ENCODE measurements around the gene PPP1R13L. TPM values are rescaled to one million over a fixed set of nuclear protein-coding genes. Genes with fewer than 3 reads are reported as not detected.

Gene PPP1R13L
- total RNA-seq, 2 donors from 2014 or later: 17.9 to 26.4 TPM

GRCh38 chr19:45333609-45334303 lies 71.1 kb downstream of the PPP1R13L start:
- Histone ChIP-seq H3K27me3 (ENCODE audit: control insufficient read depth, insufficient read depth, low read length, poor library complexity, severe bottlenecking) (no peaks in the 10 kb centered on the region), H3K36me3 (ENCODE audit: control insufficient read depth, insufficient read depth, low read length) (no peaks in the 10 kb centered on the region), H3K4me3 (ENCODE audit: low read length) (no peak overlapping the region), H3K9me3 (ENCODE audit: control insufficient read depth, low read length) (no peaks in the 10 kb centered on the region), H3K4me1 (ENCODE audit: control insufficient read depth, insufficient read depth, low read length) (no peaks in the 10 kb centered on the region), H3K9ac (ENCODE audit: extremely low read depth, low read length, poor library complexity, severe bottlenecking) (no peak overlapping the region), H3K27ac (ENCODE audit: low read depth, low read length) (no peak overlapping the region)
- Mint-ChIP-seq H3K27ac (no peak overlapping the region), H3K4me1 (peaks cover 4% of the 10 kb centered on the region), H3K4me3 (no peak overlapping the region), H3K36me3 (ENCODE audit: low read depth) (no peaks in the 10 kb centered on the region), H3K27me3 (ENCODE audit: insufficient read depth) (peaks cover 7% of the 10 kb centered on the region), H3K9me3 (no peaks in the 10 kb centered on the region)
- DNase-seq: no peak
- WGBS, 2 experiments (ENCODE audit: insufficient coverage in 1 of 2, insufficient read length in 1 of 2): 83 to 94% methylated on average over 9 to 10 of the region's 10 CpGs
- TF ChIP-seq, protein P1, sequence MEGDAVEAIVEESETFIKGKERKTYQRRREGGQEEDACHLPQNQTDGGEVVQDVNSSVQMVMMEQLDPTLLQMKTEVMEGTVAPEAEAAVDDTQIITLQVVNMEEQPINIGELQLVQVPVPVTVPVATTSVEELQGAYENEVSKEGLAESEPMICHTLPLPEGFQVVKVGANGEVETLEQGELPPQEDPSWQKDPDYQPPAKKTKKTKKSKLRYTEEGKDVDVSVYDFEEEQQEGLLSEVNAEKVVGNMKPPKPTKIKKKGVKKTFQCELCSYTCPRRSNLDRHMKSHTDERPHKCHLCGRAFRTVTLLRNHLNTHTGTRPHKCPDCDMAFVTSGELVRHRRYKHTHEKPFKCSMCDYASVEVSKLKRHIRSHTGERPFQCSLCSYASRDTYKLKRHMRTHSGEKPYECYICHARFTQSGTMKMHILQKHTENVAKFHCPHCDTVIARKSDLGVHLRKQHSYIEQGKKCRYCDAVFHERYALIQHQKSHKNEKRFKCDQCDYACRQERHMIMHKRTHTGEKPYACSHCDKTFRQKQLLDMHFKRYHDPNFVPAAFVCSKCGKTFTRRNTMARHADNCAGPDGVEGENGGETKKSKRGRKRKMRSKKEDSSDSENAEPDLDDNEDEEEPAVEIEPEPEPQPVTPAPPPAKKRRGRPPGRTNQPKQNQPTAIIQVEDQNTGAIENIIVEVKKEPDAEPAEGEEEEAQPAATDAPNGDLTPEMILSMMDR (conservative IDR thresholded peaks at IDR 0.05): no peak

DNA sequence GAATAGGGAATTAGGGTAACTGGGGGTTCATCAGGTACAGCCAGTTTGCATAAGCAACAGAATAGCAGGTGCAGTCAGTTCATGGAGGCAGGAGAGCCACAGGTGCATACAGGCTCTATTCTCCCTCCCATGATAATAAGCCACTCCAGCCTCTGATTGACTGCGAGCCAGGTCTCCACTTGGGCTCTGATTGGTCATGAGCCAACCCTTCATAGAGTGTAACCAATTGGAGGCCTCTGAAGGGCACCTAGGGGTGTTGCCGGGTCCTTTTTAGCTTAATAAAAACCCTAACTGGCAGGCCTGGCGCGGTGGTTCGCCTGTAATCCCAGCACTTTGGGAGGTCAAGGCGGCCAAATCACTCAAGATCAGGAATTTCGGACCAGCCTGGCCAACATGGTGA lies 73.5 kb downstream of the PPP1R13L start:
- TF ChIP-seq, protein P1 (conservative IDR thresholded peaks at IDR 0.05): no peak
- H3K9me3 Mint-ChIP-seq: no peaks in the 10 kb centered on the region
- H3K4me1 Mint-ChIP-seq: peaks cover 2% of the 10 kb centered on the region
- Histone ChIP-seq H3K4me3 (ENCODE audit: low read length) (no peak overlapping the region), H3K4me1 (ENCODE audit: control insufficient read depth, insufficient read depth, low read length) (no peaks in the 10 kb centered on the region), H3K27me3 (ENCODE audit: control insufficient read depth, insufficient read depth, low read length, poor library complexity, severe bottlenecking) (no peaks in the 10 kb centered on the region), H3K9ac (ENCODE audit: extremely low read depth, low read length, poor library complexity, severe bottlenecking) (no peak overlapping the region), H3K36me3 (ENCODE audit: control insufficient read depth, insufficient read depth, low read length) (no peaks in the 10 kb centered on the region), H3K27ac (ENCODE audit: low read depth, low read length) (no peak overlapping the region), H3K9me3 (ENCODE audit: control insufficient read depth, low read length) (no peaks in the 10 kb centered on the region)
- 87 to 90% methylated on average over 7 of the region's 7 CpGs for WGBS, 2 experiments (ENCODE audit: insufficient coverage in 1 of 2, insufficient read length in 1 of 2)
- no peak overlapping the region for H3K27ac Mint-ChIP-seq
- no peak for DNase-seq
- no peak overlapping the region for H3K4me3 Mint-ChIP-seq
- H3K36me3 Mint-ChIP-seq (ENCODE audit: low read depth): no peaks in the 10 kb centered on the region
- peaks cover 5% of the 10 kb centered on the region for H3K27me3 Mint-ChIP-seq (ENCODE audit: insufficient read depth)

Small RNA genes within 50 kb of the gene (microRNA-seq; reads per million reads assigned to microRNA genes)
- gene MIR6088 (ENCODE audit: borderline microRNAs expressed): not detected

Other genes starting within 250 kb of the PPP1R13L start
- under 1 TPM; 0.15 to 0.22 TPM for gene NKPD1, start 244.1 kb downstream of the PPP1R13L start, total RNA-seq
- gene TRAPPC6A, start 226.8 kb downstream of the PPP1R13L start, total RNA-seq: 10 to 100 TPM; 56.6 to 79.1 TPM
- gene BLOC1S3, start 226.3 kb downstream of the PPP1R13L start, total RNA-seq: 10 to 100 TPM in 1 of 2 donors, 1 to 10 TPM in 1; 9.4 to 11.3 TPM
- gene EXOC3L2, start 159.7 kb downstream of the PPP1R13L start, total RNA-seq: under 1 TPM in 1 of 2 donors, not detected in 1; 0.11 TPM
- gene MARK4, start 153.8 kb downstream of the PPP1R13L start, total RNA-seq: 10 to 100 TPM; 74.6 to 90.6 TPM
- gene CKM, start 82.2 kb downstream of the PPP1R13L start, total RNA-seq: 1 to 10 TPM; 2.7 to 3.7 TPM
- 1 to 10 TPM; 3.6 to 4.8 TPM for gene KLC3, start 64.3 kb downstream of the PPP1R13L start, total RNA-seq
- 100 to 1,000 TPM in 1 of 2 donors, 10 to 100 TPM in 1; 87.9 to 105 TPM for gene ERCC2, start 34.5 kb downstream of the PPP1R13L start, total RNA-seq
- 10 to 100 TPM; 13.2 to 16.0 TPM for gene POLR1G, start 1.6 kb upstream of the PPP1R13L start, total RNA-seq
- 10 to 100 TPM; 53.5 to 63.6 TPM for gene ERCC1, start 18.8 kb upstream of the PPP1R13L start, total RNA-seq
- 1 to 10 TPM; 1.6 to 3.0 TPM for gene FOSB, start 62.9 kb upstream of the PPP1R13L start, total RNA-seq
- 10 to 100 TPM; 15.7 to 18.5 TPM for gene RTN2, start 92.0 kb upstream of the PPP1R13L start, total RNA-seq
- 1 to 10 TPM; 3.2 to 3.5 TPM for gene PPM1N, start 93.4 kb upstream of the PPP1R13L start, total RNA-seq
- 100 to 1,000 TPM; 134 to 144 TPM for gene VASP, start 102.4 kb upstream of the PPP1R13L start, total RNA-seq
- gene OPA3, start 179.7 kb upstream of the PPP1R13L start, total RNA-seq: 10 to 100 TPM; 12.9 to 15.4 TPM
- not detected for gene GPR4, start 197.1 kb upstream of the PPP1R13L start, total RNA-seq
- 10 to 100 TPM; 42.9 to 79.3 TPM for gene EML2, start 234.3 kb upstream of the PPP1R13L start, total RNA-seq